ENCODE data around the gene ARHGEF16. TPM values are rescaled to one million over a fixed set of nuclear protein-coding genes. Genes with fewer than 3 reads are reported as not detected.

Gene ARHGEF16
- total RNA-seq, 1 donor from 2014 or later = not detected

DNA sequence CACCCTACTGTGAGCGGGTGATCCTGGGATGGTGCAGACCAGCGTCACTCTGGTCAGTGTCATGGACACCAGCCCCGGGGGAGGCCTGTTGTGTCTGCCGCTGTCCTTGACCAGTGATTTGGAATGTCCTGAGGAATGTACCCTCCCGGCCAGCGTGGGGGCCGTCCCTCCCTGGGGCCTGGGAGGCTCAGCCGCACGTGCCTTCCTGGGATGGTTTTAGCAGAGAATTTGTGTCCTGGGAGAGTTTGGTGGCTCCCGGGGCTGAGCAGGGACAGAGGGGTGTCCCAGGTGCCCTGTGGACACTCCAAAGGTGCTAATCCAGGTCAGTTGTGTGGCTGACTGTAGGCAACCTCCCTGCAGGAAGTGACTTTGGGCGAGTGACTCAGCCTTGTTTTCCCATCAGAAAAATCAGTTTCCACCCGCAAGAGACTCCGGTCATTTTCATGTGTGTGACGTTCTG is 6.2 kb downstream of the ARHGEF16 start:
- TF ChIP-seq, protein P1, sequence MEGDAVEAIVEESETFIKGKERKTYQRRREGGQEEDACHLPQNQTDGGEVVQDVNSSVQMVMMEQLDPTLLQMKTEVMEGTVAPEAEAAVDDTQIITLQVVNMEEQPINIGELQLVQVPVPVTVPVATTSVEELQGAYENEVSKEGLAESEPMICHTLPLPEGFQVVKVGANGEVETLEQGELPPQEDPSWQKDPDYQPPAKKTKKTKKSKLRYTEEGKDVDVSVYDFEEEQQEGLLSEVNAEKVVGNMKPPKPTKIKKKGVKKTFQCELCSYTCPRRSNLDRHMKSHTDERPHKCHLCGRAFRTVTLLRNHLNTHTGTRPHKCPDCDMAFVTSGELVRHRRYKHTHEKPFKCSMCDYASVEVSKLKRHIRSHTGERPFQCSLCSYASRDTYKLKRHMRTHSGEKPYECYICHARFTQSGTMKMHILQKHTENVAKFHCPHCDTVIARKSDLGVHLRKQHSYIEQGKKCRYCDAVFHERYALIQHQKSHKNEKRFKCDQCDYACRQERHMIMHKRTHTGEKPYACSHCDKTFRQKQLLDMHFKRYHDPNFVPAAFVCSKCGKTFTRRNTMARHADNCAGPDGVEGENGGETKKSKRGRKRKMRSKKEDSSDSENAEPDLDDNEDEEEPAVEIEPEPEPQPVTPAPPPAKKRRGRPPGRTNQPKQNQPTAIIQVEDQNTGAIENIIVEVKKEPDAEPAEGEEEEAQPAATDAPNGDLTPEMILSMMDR (IDR thresholded peaks at IDR 0.05) = no peak
- no peaks in the 10 kb centered on the region for H3K36me3 ChIP-seq
- no peak for DNase-seq (ENCODE audit: low spot score in 2 of 2)
- no peaks in the 10 kb centered on the region for H3K4me1 ChIP-seq
- H3K27me3 ChIP-seq = no peaks in the 10 kb centered on the region
- H3K27ac ChIP-seq = no peak overlapping the region
- intact Hi-C loops (cut with DNase I) = no loop called here
- H3K4me3 ChIP-seq = no peak overlapping the region
- no peaks in the 10 kb centered on the region for H3K9me3 ChIP-seq

DNA sequence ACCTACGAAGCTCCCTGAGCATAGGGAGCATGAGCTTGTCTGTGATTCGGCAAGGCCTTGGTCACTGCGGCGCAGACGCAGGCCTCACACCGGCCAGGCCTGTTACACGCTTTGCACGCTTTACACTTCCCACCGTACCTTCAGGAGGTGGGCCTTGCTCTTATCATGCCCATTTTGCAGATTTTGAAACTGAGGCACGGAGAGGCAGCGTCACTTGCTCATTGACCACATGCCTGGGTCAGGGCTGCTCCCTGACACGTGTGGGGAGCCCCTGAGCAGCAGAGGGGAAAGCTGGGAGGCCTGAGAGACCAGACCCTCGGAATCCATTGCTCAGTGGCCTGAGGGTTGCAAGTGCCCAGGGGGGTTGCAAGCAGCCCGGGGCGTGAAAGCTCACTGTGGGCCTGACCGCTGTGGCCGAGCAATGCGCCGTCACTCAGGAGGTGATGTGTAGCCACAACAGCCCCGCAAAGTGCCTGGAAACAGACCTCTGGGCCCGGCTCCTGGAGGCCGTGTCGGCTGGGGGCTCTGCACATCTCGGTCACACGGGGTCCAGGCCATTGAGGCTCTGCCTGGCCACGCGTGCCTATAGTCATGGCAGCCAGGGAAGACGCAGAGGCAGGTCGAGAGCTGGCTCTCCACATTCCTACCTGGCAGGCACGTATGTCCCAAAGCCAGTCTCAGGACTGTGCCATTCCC is 6.9 kb downstream of the ARHGEF16 start:
- Histone ChIP-seq H3K4me1 (no peaks in the 10 kb centered on the region), H3K27me3 (no peaks in the 10 kb centered on the region), H3K4me3 (no peak overlapping the region), H3K27ac (no peak overlapping the region), H3K9me3 (no peaks in the 10 kb centered on the region), H3K36me3 (no peaks in the 10 kb centered on the region)
- no peak for DNase-seq (ENCODE audit: low spot score in 2 of 2)
- intact Hi-C loops (cut with DNase I) = no loop called here
- TF ChIP-seq, protein P1 (IDR thresholded peaks at IDR 0.05) = no peak

DNA sequence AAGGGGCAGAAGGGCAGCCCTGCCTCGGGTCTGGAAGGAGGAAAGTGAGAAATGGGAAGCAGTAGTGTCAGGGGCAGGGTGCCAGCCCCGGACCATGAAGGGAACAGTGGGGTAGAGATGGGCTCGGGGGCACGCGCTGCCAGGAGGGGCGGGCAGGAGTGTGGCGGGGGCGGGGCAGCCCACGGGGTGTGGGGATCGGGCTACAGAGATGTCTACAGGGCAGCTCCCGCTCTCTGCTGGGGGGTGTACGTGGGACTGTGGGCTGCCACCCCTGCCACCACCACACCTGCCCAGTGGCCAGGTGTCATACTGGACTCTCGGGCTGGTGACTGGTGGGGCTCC is 7.4 kb downstream of the ARHGEF16 start:
- TF ChIP-seq, protein P1 (IDR thresholded peaks at IDR 0.05) = no peak
- Histone ChIP-seq H3K9me3 (no peaks in the 10 kb centered on the region), H3K36me3 (no peaks in the 10 kb centered on the region), H3K4me3 (no peak overlapping the region), H3K4me1 (no peaks in the 10 kb centered on the region), H3K27ac (no peak overlapping the region), H3K27me3 (no peaks in the 10 kb centered on the region)
- intact Hi-C loops (cut with DNase I) = no loop called here
- DNase-seq (ENCODE audit: low spot score in 2 of 2) = no peak

DNA sequence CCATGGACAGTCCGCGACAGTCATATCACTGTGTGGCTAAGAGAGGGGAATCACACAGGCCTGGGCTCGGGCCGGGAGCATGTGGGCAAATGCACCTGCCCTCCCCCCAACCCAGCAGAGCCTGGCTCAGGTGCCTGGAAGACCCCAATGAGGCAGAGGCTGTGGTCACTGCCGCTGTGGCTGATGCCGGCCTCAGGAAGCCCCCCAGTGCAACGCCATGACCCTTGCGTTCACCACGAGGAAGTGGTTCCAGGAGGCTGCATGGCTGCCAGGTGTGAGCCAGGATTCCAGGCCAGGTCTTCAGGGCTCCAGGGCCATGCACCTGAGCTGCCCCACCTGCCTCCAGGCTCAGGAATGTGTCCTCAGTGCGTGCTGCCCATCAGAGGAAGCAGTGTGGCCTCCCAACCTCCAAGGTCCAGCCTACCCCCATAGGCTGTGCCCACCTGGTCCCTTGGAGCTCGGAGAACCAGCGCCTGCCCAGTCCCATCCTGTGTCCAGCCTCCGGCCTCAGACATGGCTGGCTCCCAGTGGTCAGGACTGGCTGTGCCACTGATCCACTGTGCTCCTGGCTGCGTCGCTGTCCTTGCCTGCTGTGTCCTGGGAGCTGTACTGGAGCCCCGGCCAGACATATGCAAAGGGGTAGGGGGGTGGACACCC is 8.0 kb downstream of the ARHGEF16 start:
- no peaks in the 10 kb centered on the region for H3K36me3 ChIP-seq
- no peaks in the 10 kb centered on the region for H3K4me1 ChIP-seq
- intact Hi-C loops (cut with DNase I) = no loop called here
- TF ChIP-seq, protein P1 (IDR thresholded peaks at IDR 0.05) = no peak
- H3K9me3 ChIP-seq = no peaks in the 10 kb centered on the region
- H3K27me3 ChIP-seq = no peaks in the 10 kb centered on the region
- no peak for DNase-seq (ENCODE audit: low spot score in 2 of 2)
- no peak overlapping the region for H3K27ac ChIP-seq
- H3K4me3 ChIP-seq = no peak overlapping the region

DNA sequence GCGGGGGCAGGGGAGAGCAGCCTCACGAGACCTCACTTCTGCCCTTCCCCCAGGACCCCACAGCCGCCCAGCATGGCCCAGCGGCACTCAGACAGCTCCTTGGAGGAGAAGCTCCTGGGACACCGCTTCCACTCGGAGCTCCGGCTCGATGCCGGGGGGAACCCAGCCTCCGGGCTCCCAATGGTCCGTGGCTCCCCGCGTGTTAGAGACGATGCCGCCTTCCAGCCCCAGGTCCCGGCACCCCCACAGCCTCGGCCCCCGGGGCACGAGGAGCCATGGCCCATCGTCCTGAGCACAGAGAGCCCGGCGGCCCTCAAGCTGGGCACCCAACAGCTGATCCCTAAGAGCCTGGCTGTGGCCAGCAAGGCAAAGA is 8.5 kb downstream of the ARHGEF16 start:
- Histone ChIP-seq H3K27me3 (no peaks in the 10 kb centered on the region), H3K27ac (no peak overlapping the region), H3K4me1 (no peaks in the 10 kb centered on the region), H3K36me3 (no peaks in the 10 kb centered on the region), H3K4me3 (no peak overlapping the region), H3K9me3 (no peaks in the 10 kb centered on the region)
- TF ChIP-seq, protein P1 (IDR thresholded peaks at IDR 0.05) = no peak
- intact Hi-C loops (cut with DNase I) = no loop called here
- no peak for DNase-seq (ENCODE audit: low spot score in 2 of 2)
